T-cell (primary cell): ENCODE data around the gene TRIP13. TPM values are rescaled to one million over a fixed set of nuclear protein-coding genes. Genes with fewer than 3 reads are reported as not detected.

Experiments used
- total RNA-seq, 35 experiments: library from RNA in 6 of 35; stranded (reverse) in 6 of 35; fragments of 120-200 nt in 1 of 35; gene quantifications; one replicate each; pipeline versions ENCODE4 v1.2.1 to v1.2.4 and lab custom pipeline; 2013 to 2026

The TRIP13 gene
- total RNA-seq, 5 donors from 2014 or later (not counting 1 experiment from before 2014, with no cell fraction given) = 0.66 to 1.3 (median 0.95) TPM

Other genes starting within 250 kb of the TRIP13 start
- 1 to 10 TPM in 3 of 5 donors, under 1 TPM in 2; 0.73 to 8.2 (median 1.1) TPM for gene TPPP, start 199.5 kb upstream of the TRIP13 start, total RNA-seq
- gene ZDHHC11B, start 108.2 kb upstream of the TRIP13 start, total RNA-seq = 10 to 100 TPM in 1 of 5 donors, 1 to 10 TPM in 4; 2.1 to 20.6 (median 3.6) TPM
- gene ZDHHC11, start 41.9 kb upstream of the TRIP13 start, total RNA-seq = 10 to 100 TPM in 3 of 5 donors, 1 to 10 TPM in 2; 6.5 to 38.0 (median 11.6) TPM
- gene BRD9, start 83 bp upstream of the TRIP13 start, total RNA-seq = 100 to 1,000 TPM in 1 of 5 donors, 10 to 100 TPM in 4; 78.3 to 127 (median 83.0) TPM
- under 1 TPM in 2 of 5 donors, not detected in 3; 0.18 to 0.23 TPM for gene NKD2, start 115.9 kb downstream of the TRIP13 start, total RNA-seq
- 10 to 100 TPM; 33.7 to 97.4 (median 41.2) TPM for gene SLC12A7, start 219.2 kb downstream of the TRIP13 start, total RNA-seq